ENCODE data around the gene VHLL.

VHLL gene

DNA sequence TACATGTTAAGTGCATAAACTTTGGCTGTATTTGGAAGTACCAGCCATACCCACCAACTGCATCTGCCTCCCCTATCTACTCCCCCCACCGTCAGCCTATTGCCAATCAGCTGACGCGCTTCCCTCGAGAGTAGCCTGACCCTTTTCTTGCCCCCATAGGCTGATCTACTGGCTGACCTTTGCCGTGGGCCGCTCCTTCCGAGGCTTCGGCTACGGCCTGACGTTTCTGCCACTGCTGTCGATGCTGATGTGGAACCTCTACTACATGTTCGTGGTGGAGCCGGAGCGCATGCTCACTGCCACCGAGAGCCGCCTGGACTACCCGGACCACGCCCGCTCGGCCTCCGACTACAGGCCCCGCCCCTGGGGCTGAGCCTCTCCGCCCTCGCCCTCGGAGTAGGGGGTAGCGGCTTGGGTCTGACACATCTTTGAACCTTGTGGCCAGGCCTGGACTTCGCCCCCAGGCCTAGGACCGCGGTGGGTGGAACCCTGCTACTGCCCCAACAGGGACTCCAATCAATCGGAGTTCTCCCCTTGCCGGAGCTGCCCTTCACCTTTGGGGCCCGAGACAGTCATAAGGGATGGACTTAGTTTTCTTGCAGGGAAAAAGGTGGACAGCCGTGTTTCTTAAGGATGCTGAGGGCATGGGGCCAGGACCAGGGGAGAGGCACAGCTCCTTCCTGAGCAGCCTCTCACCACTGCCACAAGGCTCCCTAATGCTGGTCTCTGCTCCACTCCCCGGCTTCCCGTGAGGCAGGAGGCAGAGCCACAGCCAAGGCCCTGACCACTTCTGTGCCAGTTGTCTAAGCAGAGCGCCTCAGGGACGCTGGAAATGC, 7.7 kb downstream of the VHLL start:
- no peak for DNase-seq (ENCODE audit: low read depth in 1 of 2, low spot score in 1 of 2)

DNA sequence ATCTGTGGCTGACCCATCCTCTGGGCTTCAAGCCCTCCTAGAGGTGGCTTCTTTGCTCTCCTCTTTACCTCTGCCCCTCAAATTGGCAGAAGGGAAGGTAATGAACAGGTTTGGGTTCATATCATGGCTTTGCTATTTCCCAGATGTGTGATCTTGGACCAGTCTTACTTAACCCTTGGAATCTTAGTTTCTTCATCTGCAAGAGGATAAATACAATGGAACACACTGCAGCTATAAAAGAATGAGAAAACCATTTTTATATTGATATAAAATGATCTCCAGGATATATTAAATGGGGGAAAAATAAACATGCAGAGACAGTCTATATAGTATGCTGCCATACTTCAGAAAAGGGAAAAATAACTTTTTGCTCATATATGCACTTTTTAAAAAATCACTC, 9.2 kb downstream of the VHLL start:
- no peak for DNase-seq (ENCODE audit: low read depth in 1 of 2, low spot score in 1 of 2)

DNA sequence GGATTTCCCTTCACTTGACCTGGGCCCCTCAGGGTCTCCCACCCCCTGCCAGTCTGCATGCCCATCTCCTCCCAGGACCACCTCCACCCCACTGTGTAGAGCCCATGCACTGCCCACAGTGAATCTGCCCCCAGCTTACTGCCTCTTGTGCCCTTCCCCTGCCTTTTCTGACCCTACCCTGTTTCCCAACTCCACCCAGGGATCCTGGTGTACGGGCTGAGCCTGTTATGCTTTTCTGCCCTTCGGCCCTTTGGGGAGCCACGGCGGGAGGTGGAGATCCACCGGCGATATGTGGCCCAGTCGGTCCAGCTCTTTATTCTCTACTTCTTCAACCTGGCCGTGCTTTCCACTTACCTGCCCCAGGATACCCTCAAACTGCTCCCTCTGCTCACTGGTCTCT, 13.0 kb downstream of the VHLL start:
- no peak for DNase-seq (ENCODE audit: low read depth in 1 of 2, low spot score in 1 of 2)

DNA sequence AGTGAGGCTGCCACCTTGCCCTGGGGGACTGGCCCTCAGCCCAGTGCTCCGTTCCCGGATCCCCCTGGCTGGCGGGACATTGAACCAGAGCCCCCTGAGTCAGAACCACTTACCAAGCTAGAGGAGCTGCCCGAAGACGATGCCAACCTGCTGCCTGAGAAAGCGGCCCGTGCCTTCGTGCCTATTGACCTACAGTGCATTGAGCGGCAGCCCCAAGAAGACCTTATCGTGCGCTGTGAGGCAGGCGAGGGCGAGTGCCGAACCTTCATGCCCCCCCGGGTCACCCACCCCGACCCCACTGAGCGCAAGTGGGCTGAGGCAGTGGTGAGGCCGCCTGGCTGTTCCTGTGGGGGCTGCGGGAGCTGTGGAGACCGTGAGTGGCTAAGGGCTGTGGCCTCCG, 13.7 kb downstream of the VHLL start:
- no peak for DNase-seq (ENCODE audit: low read depth in 1 of 2, low spot score in 1 of 2)

DNA sequence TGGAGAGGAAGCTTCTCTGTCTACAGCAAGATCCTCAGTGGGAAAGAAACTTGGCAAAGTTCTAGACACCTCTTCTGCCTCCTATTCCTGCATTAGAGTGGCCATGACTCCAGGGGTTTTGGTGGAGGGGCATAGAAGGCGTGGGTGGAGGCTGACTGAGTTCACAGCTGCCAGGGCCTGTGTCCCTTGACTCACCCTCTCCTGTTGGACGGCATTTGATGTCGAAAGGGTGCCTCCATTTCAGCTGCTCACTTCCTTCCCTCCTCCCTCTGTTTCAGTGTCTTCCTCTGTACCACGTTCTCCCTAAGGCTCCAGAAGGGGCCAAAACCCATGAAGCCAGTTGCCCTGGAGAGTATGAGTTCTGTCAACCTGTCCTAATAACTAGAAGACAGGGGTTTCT, 14.3 kb downstream of the VHLL start:
- DNase-seq (ENCODE audit: low read depth in 1 of 2, low spot score in 1 of 2): no peak

DNA sequence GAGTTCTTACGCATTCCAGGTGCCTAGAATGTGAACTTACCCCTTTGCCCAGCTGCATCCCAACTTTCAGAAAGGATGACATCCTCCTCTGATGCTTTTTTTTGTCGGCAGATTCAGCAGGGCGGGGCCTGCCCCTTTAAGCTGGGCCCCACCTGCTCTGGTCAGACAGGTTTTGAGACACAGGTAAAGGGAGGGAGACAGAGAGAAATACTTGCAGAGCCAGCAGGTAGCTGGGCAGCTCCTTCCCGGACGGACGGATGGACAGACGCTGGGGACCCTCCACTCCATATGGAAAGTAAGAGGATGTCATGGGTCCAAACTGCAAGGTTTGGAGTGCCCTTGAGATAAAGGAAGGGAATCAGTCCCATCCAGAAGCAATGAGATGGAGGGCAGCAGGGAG, 15.0 kb downstream of the VHLL start, which contains the start of gene TMEM79:
TMEM79 (plus strand) TSS at position 214 of the 400 bp plus-strand sequence. CDS start 902 bp downstream, outside the sequence.
- no peak for DNase-seq (ENCODE audit: low read depth in 1 of 2, low spot score in 1 of 2)

DNA sequence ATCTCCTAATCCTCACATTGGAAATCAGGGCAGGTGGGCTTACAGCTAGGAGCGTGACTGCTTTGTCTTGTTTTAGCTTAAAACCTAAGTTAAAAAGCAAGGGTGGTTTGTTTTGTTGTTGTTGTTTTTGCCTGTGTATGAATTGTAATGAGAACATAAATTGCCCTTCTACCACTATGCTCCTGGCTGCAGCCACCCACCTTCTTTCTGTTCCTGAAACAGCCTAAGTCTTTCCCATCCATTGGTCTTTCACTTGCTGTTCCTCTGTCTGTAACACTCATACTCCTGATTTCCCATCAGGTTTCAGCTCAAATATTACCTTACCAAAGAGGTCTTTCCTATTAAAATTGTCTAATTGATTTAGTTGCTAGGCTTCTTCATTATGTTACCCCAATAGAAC, 15.6 kb downstream of the VHLL start:
- DNase-seq (ENCODE audit: low read depth in 1 of 2, low spot score in 1 of 2): no peak

DNA sequence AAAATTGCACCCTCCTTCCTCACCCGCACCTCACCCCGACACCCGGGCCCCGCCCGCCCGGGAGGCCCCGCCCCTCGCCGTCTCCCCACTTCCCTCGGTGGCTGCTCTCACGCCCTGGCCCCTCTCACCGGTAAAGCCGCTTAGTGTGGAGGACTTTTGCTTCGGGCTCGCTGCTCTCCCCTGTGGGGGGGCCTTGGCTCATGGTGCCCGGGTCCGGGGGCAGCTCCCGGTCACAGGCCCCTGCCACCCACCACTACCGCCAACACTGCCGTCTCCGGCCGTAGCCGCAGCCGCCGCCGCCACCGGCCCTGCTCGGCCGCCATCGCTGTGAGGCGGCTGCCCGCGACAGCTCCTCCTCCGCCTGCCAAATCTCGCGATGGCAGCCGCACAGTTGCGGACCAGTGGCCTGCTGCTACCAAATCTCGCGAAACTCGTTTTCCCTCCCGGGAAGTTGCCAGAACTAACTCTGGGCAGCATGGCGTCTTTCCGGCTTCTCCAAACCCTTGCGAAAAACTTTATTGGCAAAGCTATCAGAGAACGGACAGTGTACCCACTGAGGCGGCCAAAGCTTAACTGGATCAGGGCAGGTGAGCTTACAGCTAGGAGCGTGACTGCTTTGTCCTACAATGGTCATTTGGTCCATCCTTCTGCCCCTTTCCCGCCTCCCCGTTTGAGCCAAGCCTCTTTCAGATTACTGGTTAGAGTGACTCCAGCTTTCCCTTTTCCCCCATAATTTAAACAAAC, 16.5 kb downstream of the VHLL start, which contains the start of gene SMG5:
SMG5 (minus strand) TSS at position 347 of the 744 bp plus-strand sequence; CDS start at position 202, 145 bp downstream.
- peak; percentile 86 to 90 for DNase-seq (ENCODE audit: low read depth in 1 of 2, low spot score in 1 of 2)

DNA sequence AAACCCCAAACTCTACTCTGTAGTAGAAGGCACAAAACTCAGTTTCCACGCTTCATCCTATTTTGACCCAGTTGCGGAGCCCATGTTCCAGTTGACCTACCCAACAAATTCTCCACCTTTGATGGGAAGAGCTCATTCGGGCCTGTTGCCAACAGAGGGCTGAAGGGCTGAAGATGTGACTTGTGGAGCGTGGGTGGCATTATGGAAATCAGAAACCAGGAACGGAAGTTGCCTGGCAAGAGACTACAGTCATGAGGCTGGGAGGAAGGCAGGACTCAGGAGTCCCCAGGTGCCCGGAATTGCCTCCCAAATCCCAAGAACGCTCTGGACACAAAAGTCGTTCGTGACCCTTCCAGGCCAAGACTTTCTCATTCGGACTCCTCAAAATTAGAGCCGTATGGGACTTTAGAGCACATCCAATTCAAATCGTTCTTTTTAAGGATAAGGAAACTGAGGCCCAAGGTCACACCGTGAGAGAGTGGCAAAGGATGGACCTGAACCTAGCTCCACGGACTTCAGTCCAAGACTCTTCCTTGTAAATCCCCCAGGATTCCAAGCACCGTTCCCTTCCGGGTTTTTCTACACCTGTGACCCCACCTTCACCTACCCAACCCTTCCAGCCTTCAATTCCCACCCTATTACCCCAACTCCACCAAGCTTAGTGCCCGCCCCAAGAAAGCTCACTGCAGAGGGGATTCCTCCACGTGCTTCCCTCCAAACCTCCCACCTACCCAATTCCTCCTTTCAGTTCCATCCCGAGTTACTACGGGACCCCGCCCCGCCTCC, 17.2 kb downstream of the VHLL start:
- no peak for DNase-seq (ENCODE audit: low read depth in 1 of 2, low spot score in 1 of 2)

DNA sequence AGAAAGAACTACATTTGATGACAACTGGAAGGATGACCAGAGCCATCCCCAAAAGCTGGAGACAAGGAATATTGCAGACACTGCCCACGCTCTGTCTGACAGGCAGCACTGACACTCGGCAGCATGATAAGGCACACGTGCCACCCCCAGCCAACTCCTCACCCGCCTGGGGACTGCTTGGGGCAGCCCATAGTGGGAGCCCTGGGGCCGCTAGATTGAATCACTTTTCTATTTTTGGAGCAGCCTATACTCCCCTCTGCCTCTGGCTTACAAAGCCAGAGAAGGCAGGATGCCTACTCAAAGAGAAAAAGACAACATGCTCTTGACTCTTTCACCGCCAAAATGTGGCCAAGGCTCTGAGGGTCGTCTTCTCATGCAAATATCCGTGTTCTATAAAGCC, 17.8 kb downstream of the VHLL start:
- DNase-seq (ENCODE audit: low read depth in 1 of 2, low spot score in 1 of 2): peak in 1 of 2 donors; percentile 11

DNA sequence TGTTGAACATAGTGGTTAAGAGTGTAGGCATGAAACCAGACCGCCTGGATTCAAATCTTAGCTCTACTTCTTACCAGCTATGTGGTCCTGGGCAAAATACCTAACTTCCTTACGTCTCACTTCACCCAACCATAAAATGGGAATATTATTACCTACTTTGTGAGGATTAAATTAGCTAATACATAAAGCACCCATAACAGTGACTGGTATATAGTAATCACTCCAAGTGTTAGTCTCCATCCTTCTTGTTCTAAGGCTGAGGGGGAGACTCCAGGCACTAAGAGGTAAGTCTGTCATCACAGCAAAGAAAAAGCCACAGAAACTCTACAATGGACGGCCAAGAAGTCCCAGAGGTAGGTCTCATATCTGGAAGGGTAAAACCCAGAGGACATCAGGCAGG, 19.3 kb downstream of the VHLL start:
- no peak for DNase-seq (ENCODE audit: low read depth in 1 of 2, low spot score in 1 of 2)

DNA sequence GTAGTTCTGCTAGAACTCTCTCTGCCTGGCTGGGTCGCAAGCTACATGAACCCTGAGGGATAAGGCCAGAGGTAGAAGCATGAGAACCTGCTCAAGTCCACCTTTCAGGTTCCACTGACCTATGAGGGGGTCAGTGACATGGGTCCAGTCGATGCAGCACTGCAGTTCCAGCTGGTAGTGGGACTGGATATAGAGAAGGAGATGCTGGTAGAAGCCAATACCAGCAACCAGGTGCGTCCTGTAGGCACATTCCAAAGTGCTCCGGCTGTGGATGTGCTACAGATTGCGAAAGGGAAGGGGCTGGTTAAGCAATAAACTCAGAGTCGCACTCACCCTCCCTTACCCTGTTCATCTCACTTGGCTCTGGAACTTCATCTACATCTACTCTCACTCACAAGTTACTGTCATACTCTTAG, 22.1 kb downstream of the VHLL start:
- DNase-seq (ENCODE audit: low read depth in 1 of 2, low spot score in 1 of 2): no peak

DNA sequence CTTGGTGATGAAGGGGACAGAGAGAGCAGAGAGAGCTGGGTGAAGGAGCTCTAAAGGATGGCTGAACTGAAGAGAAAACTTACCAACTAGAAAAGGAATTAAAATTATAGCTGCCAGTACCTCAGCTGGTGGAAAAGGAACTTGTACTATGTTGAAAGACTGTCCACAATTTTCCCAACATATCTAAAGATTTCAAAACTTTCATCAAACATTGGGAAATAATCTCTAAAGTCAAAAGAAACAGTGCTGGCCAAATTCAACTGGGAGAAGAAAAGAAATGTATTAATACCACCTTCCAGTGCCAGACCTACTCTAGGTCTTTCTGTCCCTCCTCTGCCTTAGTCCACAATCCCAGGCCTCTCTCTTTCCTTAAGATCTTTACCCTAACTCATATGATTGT, 22.6 kb downstream of the VHLL start:
- DNase-seq (ENCODE audit: low read depth in 1 of 2, low spot score in 1 of 2): no peak

DNA sequence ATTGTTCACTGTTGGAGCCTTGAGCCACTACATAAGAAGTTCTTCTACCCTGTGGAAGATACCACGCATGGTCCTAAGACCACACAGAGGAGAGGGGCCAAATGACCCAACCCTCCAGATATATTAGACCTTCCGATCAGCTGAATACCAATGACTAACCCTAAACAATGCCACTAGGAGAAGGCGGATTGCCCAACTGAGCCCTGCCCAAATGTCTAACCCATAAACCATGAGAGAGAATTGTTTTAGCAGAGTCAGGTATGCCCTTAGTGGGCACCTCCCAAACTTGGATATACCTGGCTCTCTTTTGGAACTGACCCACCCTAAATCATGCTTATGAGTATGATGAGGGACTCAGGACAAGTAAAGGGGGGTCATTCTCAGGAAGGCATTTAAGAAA, 28.8 kb downstream of the VHLL start:
- no peak for DNase-seq (ENCODE audit: low read depth in 1 of 2, low spot score in 1 of 2)

DNA sequence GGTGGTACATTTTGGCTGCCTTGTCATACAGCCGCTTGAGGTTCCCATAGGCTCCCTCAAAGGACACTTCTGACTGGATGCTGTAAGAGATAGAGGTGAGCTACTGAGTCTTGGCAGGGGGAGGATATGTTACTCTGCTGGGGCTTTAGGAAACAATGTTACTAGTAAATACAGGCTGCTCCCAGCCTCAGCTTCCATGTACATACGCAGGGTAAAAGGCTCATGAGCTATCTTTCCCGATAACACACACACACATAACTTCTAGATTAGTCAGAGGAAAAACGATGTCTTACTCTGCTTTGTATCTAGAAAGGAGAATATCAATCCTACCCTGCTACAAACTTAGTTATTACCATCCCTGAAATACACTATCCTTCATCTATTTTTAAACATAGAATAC, 30.8 kb downstream of the VHLL start:
- no peak for DNase-seq (ENCODE audit: low read depth in 1 of 2, low spot score in 1 of 2)

DNA sequence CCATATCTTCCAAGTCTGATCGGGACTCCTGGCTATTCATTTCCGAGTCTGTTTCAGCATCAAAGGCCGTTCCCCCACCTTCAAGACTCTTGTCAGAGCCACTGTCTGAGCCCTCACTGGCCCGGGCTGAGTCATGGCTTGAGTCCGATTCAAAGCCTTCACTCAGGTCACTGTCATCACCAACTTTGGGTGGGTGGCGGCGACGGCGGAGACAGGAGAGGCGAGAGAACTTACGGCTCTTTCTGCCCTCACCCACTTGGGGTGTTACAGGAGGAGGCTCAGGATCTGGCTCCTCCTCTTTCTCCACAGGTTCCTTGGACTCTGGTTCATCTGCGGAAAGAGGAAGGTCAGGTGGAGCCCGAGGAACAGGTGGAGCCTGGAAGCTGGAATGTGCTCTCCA, 33.1 kb downstream of the VHLL start:
- DNase-seq (ENCODE audit: low read depth in 1 of 2, low spot score in 1 of 2): no peak

DNA sequence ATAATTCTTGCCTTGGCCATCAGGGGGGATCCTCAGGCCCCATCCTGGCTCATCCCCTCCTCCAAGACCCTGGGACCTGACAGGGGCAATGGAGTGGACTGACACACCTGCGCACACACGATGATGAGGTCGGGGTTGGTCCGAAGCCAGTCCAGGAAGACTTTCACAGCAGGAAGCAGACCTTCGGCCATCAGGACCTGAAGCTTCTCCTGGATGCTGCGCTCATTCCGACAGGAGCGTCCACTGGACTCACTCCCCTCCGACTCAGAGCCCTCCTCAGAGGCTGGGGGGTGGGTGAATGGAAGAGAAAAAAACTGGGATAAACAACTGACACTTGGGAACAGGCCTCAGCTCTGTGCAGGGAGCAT, 35.8 kb downstream of the VHLL start:
- no peak for DNase-seq (ENCODE audit: low read depth in 1 of 2, low spot score in 1 of 2)

DNA sequence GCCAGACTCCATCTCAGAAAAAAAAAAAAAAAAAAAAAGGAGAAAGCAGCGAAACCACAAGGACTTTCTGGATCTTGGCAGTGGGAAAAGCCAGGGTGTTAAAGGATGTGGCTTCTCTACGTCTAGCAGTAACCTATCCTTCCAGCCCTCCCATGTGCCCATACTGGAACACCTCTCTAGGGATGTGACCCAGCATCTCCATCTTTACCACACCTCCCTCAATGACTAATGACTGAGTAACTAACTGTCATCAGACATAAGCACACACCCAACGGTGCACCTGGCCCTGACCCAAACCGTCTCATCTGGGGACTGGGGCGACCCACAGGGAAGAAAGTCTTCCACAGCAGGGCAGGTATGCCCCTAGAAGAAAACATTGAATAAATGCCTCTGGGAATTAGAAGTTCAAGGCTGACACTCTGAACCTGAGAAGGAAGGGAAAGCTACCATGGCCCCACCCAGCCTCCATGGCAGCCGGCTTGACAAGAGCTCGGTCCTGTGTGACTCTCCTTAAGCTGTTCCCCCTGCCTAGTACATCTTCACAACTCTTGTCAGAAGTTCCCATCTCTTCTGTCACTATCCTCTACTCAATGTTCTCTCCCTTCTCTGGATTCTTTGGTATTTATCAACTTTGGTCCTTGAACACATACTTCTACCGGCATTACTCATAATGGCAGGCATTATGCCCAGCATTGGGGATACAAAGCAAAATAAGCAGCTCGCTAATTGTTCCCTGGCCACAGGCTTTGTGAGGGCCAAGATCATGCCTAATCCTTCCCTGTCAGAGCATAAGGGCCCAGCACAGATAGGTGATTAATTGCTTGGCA, 36.4 kb downstream of the VHLL start:
- no peak for DNase-seq (ENCODE audit: low read depth in 1 of 2, low spot score in 1 of 2)

DNA sequence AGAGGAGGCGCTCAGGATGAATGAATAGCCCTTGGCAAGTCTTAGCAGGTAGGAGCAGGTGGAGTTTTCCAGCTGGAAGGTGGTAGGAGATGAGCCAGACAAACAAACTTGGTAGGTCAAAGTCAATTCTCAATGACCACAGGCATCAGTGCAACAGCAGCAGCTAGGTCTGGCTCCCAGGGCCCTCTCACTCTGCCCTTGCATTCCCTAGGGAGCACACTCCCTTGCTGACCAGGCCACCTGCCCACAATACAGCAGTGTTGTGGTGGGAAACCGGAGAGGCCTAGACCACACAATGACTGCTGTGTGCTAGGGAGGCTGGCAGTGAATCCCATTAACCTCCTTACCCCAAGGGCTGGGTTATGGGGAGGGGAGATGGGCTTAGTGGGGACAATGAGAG, 38.2 kb downstream of the VHLL start:
- DNase-seq (ENCODE audit: low read depth in 1 of 2, low spot score in 1 of 2): no peak

DNA sequence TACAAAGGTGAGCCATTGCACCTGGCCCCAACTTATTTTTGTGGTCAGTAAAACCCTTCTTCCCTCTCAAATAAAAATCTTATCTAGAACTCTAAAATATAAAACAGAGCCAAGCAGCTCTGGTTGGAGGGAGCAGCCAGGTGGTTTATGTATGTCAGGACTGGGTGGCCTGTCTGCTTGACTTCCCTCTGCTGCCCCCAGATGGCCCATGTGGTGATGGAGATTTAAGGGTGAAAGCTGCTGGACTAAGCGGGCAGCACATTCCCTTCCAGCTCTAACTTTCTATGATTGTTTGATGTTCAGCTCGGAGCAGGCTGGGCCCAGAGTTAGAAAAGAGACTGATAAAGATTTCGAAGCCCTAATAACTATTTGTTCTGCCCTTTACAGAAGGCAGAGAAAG, 39.3 kb downstream of the VHLL start:
- no peak for DNase-seq (ENCODE audit: low read depth in 1 of 2, low spot score in 1 of 2)

DNA sequence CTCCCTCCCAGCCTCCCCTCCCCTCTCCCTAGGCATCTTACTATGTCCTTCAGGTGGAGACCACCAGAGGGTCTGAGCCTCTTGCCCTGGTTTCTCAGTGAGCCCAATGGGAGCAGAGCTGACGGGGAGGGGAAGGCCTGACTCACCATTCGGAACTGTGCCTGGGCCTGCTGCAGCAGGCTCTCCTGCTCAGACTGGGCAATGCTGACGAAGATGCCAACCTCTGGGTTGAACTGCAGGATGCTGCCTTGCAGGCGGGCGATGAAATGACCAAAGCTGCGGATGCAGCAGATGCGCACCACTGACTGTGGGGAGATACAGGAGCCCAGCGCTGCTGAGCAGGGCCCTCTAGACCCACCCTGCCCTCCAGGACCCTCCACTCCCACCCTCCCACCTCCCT, 40.2 kb downstream of the VHLL start:
- no peak for DNase-seq (ENCODE audit: low read depth in 1 of 2, low spot score in 1 of 2)

All from activated T-helper 1 cell treated with anti-CD3 and anti-CD28 coated beads, Interleukin-2, amount 50 U/mL, for 16 hours (primary cell).